GM19324 (cell line): ENCODE data around the gene UCK2.

Experiments used
- ATAC-seq: cut with Tn5 transposase; IDR thresholded peaks from one replicate; pipeline ENCODE4 v1.9.1; 2021; ENCODE audit warnings: mild to moderate bottlenecking, moderate library complexity; ENCODE audit not compliant: unreplicated experiment, low FRiP score

UCK2 gene

GRCh38 chr1:165854101-165854845 is 26.9 kb downstream of the UCK2 start:
- ATAC-seq = no peak

GRCh38 chr1:165855010-165855838 is 27.8 kb downstream of the UCK2 start:
- no peak for ATAC-seq

- no peak for ATAC-seq
Measured at GRCh38 chr1:165856021-165856420, 28.6 kb downstream of the UCK2 start.

GRCh38 chr1:165856606-165857005 is 29.2 kb downstream of the UCK2 start:
- no peak for ATAC-seq

GRCh38 chr1:165857046-165857801 is 29.8 kb downstream of the UCK2 start:
- peak; percentile 77 for ATAC-seq

GRCh38 chr1:165858364-165858823 is 31.0 kb downstream of the UCK2 start:
- no peak for ATAC-seq

- no peak for ATAC-seq
Measured at GRCh38 chr1:165858967-165859845, 31.8 kb downstream of the UCK2 start.

- ATAC-seq = no peak
Measured at GRCh38 chr1:165860065-165860464, 32.7 kb downstream of the UCK2 start.

- ATAC-seq = no peak
Measured at GRCh38 chr1:165861911-165862310, 34.5 kb downstream of the UCK2 start.

- no peak for ATAC-seq
Measured at GRCh38 chr1:165862448-165862847, 35.0 kb downstream of the UCK2 start.

- ATAC-seq = no peak
Measured at GRCh38 chr1:165863346-165863745, 35.9 kb downstream of the UCK2 start.

- ATAC-seq = no peak
Measured at GRCh38 chr1:165865633-165866340, 38.4 kb downstream of the UCK2 start.

GRCh38 chr1:165869343-165869742 is 41.9 kb downstream of the UCK2 start:
- no peak for ATAC-seq

GRCh38 chr1:165871311-165872067 is 44.1 kb downstream of the UCK2 start:
- ATAC-seq = peak; percentile 79

- no peak for ATAC-seq
Measured at GRCh38 chr1:165873481-165873880, 46.1 kb downstream of the UCK2 start.

- no peak for ATAC-seq
Measured at GRCh38 chr1:165874643-165875042, 47.2 kb downstream of the UCK2 start.

- ATAC-seq = no peak
Measured at GRCh38 chr1:165875171-165875570, 47.8 kb downstream of the UCK2 start.

GRCh38 chr1:165875604-165876003 is 48.2 kb downstream of the UCK2 start:
- no peak for ATAC-seq

- ATAC-seq = no peak
Measured at GRCh38 chr1:165876121-165876520, 48.7 kb downstream of the UCK2 start.
